ENCODE results near the gene ZBTB38. TPM values are rescaled to one million over a fixed set of nuclear protein-coding genes. Genes with fewer than 3 reads are reported as not detected.

The ZBTB38 gene
- total RNA-seq, 1 donor from 2014 or later, result 46.7 TPM

DNA sequence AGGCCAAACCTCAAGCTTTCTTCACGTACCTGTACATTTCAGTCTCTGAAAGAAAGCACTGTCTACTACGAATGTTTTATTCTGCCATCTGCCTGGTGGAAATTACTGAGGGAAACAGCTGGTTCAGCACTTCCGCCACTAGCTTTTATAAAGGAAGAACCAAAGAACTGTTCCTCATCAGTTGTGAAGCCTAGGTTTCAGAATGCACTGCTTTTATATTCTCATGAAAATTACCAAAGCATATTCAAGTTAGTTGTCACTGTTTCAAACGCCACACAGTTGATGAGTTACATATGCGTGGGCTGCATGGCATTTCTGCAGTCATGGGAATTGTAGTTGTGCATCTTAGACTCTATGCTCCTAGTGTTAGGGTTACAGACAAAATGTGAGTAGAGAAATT, 21.5 kb upstream of the ZBTB38 start:
- no peak for DNase-seq (ENCODE audit: low spot score in 2 of 2, unreplicated experiment in 2 of 2)
- Mint-ChIP-seq H3K27ac (no peak overlapping the region), H3K9me3 (peaks cover 12% of the 10 kb centered on the region), H3K4me3 (no peak overlapping the region), H3K27me3 (ENCODE audit: low read depth) (peaks cover 3% of the 10 kb centered on the region), H3K4me1 (peaks cover 6% of the 10 kb centered on the region), H3K36me3 (no peaks in the 10 kb centered on the region)
- TF ChIP-seq CTCF (IDR thresholded peaks at IDR 0.05; ENCODE audit: unreplicated experiment), result no peak

- H3K36me3 Mint-ChIP-seq, result no peaks in the 10 kb centered on the region
- H3K4me1 Mint-ChIP-seq, result peaks cover 6% of the 10 kb centered on the region
- peaks cover 12% of the 10 kb centered on the region for H3K9me3 Mint-ChIP-seq
- H3K27me3 Mint-ChIP-seq (ENCODE audit: low read depth), result peaks cover 11% of the 10 kb centered on the region
- no peak overlapping the region for H3K4me3 Mint-ChIP-seq
- H3K27ac Mint-ChIP-seq, result no peak overlapping the region
- no peak for TF ChIP-seq CTCF (IDR thresholded peaks at IDR 0.05; ENCODE audit: unreplicated experiment)
- DNase-seq (ENCODE audit: low spot score in 2 of 2, unreplicated experiment in 2 of 2), result no peak
These were observed 19.5 kb upstream of the ZBTB38 start for GRCh38 chr3:141348837-141349236.

- Mint-ChIP-seq H3K27me3 (ENCODE audit: low read depth) (peaks cover 11% of the 10 kb centered on the region), H3K4me3 (no peak overlapping the region), H3K4me1 (peaks cover 6% of the 10 kb centered on the region), H3K9me3 (peaks cover 12% of the 10 kb centered on the region), H3K27ac (no peak overlapping the region), H3K36me3 (no peaks in the 10 kb centered on the region)
- no peak for TF ChIP-seq CTCF (IDR thresholded peaks at IDR 0.05; ENCODE audit: unreplicated experiment)
- DNase-seq (ENCODE audit: low spot score in 2 of 2, unreplicated experiment in 2 of 2), result no peak
These were observed 18.6 kb upstream of the ZBTB38 start for GRCh38 chr3:141349711-141350110.

DNA sequence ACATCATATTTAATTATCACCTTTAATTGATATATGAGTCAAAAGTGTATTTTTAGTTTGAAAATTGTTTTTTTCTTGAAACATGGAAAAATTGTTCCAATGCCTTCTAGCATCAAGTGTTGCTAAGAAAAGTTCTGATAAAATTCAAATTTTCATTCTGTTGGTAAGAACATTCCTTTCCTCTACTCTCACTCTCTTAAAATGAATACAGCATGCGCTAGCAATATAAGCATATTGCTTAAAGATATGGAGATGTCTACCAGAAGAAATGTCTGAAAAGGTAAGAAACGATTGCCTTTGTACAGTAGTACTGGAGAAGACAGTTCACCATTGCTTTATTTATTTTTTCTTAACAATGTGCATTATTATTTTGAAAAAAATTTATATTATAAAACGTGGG, 17.6 kb upstream of the ZBTB38 start:
- Mint-ChIP-seq H3K4me3 (no peak overlapping the region), H3K27ac (no peak overlapping the region), H3K4me1 (peaks cover 6% of the 10 kb centered on the region), H3K27me3 (ENCODE audit: low read depth) (peaks cover 11% of the 10 kb centered on the region), H3K36me3 (no peaks in the 10 kb centered on the region), H3K9me3 (peaks cover 12% of the 10 kb centered on the region)
- no peak for DNase-seq (ENCODE audit: low spot score in 2 of 2, unreplicated experiment in 2 of 2)
- no peak for TF ChIP-seq CTCF (IDR thresholded peaks at IDR 0.05; ENCODE audit: unreplicated experiment)

GRCh38 chr3:141352262-141352984, 15.9 kb upstream of the ZBTB38 start:
- H3K27me3 Mint-ChIP-seq (ENCODE audit: low read depth), result peaks cover 11% of the 10 kb centered on the region
- peaks cover 12% of the 10 kb centered on the region for H3K9me3 Mint-ChIP-seq
- no peak for DNase-seq (ENCODE audit: low spot score in 2 of 2, unreplicated experiment in 2 of 2)
- H3K4me1 Mint-ChIP-seq, result peaks cover 6% of the 10 kb centered on the region
- no peaks in the 10 kb centered on the region for H3K36me3 Mint-ChIP-seq
- no peak overlapping the region for H3K27ac Mint-ChIP-seq
- no peak for TF ChIP-seq CTCF (IDR thresholded peaks at IDR 0.05; ENCODE audit: unreplicated experiment)
- H3K4me3 Mint-ChIP-seq, result no peak overlapping the region

Measured in mesothelial cell of epicardium (in vitro differentiated cells).